CD4-positive, alpha-beta T cell treated with Interleukin-21 for 1 hour (primary cell): Measurements from ENCODE around the gene ZKSCAN7.
A peak's percentile ranks its signal among the peaks of the same experiment; 100 is the strongest.
"Not testable (repeated sequence)": the region's sequence is repeated elsewhere in the genome, so short reads cannot be mapped to it uniquely, and the experiment has no call there.

Experiments
- DNase-seq: peaks from one replicate; pipeline ENCODE4 v3.0.0-alpha.2; 2020

Gene ZKSCAN7

DNA sequence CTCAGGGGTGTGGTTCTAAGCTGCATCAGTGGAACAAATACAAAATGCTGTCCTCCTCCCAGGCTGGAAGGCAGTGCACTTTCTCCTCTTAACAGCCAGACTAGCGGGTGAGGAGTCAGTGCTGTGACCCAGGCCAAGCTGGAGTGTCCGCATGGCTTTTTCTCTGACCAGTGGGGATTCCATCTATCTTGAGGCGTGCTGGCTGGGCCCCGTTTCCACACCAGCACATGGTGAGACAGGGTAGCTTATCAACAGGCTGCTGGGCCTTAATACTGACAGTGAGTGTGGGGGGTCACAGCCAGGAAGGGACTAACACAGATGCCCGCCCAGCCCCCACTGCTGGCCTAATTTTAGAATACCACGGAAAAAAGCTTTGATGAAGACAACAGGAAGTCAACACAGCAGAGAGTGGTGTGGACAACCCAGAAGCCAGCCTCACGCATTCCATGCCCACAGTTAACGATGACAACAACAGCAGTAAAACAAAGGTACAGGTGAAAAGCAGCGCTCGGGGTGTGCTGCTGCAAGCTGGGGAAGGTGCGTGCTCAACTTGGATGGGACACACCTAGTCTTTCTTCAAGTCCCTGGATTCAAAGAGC lies 22.5 kb downstream of the ZKSCAN7 start:
- DNase-seq, result not testable (repeated sequence)

GRCh38 chr3:44578316-44578715 lies 23.3 kb downstream of the ZKSCAN7 start:
- DNase-seq, result not testable (repeated sequence)

DNA sequence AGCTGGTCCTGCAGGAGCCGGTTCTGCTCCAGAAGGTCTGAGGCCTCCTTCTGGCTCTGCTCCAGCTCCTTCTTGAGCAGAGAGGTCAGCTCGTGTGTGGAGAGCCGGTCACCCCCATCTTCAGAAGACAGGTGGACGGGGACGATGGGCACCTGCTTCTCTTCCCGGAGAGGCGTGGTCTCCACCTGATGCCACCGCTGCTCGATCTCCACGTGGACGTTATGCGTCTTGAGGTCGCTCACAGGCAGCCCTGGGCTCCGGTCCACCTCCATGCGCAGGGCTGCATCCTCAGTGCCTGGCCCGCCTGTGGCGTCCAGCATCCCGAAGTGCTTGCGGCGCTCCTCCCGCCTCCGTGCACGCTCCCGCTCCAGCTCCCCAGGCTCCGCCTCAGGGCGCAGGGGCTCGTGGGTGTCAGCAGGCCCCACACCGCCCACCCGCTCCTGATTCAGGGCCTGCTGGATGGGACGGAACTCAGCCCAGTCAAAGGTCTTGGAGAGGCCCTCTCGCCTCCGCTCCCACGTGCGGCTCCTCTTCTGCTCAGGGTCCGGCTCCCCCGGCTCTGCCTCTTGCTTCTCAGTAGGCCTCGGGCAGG lies 24.0 kb downstream of the ZKSCAN7 start:
- not testable (repeated sequence) for DNase-seq

DNA sequence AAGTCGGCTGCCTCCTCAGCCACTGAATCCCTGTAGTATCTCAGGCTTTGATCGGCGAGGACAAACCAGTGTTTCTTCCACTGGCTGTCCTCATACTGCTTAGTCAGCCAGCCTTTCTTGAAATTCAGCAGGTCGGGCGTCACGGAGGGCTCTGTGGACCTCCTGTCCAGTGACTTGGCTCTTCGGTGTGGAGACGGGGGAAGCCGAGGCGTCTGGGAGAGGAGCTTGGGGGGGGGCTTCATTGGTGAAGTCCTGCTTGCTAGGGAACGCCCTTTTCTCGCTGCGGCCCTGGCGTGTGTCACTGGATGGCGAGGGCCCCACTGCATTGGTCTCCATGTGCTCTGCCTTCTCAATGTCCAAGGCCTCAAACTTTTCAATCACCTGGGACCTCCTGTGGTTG lies 24.8 kb downstream of the ZKSCAN7 start:
- DNase-seq, result not testable (repeated sequence)

DNA sequence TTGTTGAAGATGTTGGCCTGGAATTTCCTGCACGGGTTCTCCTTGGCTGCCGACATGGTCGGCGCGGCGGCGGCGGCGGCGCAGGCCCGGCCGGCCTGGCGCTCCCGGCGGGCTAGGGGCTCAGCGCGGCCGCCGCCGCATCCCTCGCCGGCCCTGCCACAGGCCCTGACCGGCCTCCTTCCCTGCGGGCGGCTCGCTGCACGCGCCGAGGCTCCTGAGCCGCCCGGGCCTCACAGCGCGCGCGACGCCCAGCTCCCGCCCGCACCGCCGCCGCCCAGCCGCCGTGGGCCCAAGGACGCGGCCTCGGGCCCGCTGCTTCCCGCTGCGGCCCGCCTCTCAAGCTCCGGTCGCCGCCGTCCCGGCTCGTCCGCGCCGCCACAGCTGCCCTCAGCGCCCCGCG lies 26.0 kb downstream of the ZKSCAN7 start:
- DNase-seq, result not testable (repeated sequence)

DNA sequence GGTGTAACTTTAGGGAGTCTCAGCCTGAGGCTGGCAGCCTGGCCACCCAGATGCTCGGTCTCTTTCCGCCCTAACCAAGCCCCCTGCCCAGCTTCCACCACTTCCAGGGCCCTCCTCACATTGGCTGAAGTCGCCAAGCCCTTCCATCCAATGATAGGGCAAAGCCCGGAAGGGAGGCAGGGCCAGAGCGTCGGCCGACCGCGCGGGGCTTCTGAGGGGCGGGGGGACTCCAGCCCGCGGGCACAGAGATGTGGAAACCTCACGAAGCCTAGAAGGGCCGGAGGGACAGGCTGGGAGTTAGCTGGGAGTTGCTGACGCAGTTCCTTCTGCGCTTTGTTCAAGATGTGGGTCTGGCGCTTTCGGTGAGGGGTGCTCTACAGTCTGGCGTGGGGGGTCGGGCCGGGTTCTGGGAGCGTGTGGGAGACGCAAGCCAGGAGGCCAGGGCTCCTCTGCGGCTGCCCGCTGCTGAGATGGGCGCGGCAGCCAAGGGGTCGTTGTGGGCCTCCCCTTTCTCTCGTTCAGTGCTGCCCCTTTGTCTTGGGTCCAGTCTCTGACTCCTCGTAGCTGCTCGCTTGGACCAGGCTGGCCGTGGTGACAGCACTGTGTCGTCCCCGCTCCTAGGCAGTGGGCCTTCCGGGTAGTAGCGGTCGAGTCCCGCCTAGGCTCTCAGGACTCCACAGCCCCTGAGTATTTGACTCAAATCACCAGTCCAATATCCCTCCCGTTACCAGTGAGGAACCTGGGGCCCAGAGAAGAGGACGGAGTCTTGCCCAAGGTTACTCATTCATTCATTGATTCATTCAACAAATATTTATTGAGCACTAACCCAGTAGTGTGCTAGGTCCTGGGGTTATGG lies 29.9 kb downstream of the ZKSCAN7 start, which contains the start of gene ZNF660:
TSS of gene ZNF660 (plus strand) at position 319 of the 856 bp plus-strand sequence. CDS start 9,230 bp downstream, outside the sequence.
- peak; percentile 2 for DNase-seq

GRCh38 chr3:44596621-44597020 lies 41.6 kb downstream of the ZKSCAN7 start:
- DNase-seq, result no peak

DNA sequence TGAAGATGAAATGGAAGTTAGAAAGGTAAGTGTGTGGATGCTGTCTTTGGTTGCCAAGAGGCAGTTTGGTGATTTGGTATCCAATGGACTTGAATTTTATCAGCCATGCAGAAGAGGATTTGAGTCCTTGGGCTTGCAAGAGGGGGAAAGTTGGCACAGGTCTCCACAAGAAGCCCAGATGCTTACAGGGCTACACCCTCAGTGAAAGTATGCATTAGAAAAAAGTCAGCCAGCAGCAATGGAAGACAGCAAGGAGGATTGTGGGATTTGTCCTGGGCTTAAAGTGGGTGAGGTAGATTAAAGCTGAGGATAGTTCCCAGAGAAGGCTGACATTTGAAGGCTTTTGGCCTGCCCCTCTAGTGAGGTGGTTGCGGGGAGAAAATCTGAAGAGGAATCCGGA lies 46.8 kb downstream of the ZKSCAN7 start:
- no peak for DNase-seq

- no peak for DNase-seq
Measured at GRCh38 chr3:44612678-44613077, 57.7 kb downstream of the ZKSCAN7 start.
